SK-N-SH treated with all-trans-retinoic acid at 6 μM for 48 hours (cell line): ENCODE data around the gene CACNA1I.

Source experiments
- ATAC-seq: fragments of 200-7000 bp; cut with Tn5 transposase; 3 replicates; pipeline ENCODE4 v1.9.1; 2020; ENCODE audit warnings: mild to moderate bottlenecking, moderate library complexity
- ARNTL ChIP-seq: fragments of 450-650 bp; formaldehyde crosslinking; IDR thresholded peaks from 2 replicates; pipeline ENCODE4 v1.5.0; 2020; ENCODE audit warnings: low read depth, mild to moderate bottlenecking, moderate library complexity, borderline replicate concordance
- BACH2 ChIP-seq: fragments of 250-450 bp; sonication (Bioruptor Pico); IDR thresholded peaks from 2 replicates; pipeline ENCODE4 v1.9.0; 2021; ENCODE audit warnings: mild to moderate bottlenecking, borderline replicate concordance
- CSRNP3 ChIP-seq: fragments of 250-450 bp; sonication (Bioruptor Pico); IDR thresholded peaks from 2 replicates; pipeline ENCODE4 v1.5.1; 2021; ENCODE audit warnings: mild to moderate bottlenecking, moderate library complexity
- ESRRG ChIP-seq: fragments of 250-450 bp; sonication (Bioruptor Pico); IDR thresholded peaks from 2 replicates; pipeline ENCODE4 v1.6.1; 2021; ENCODE audit warnings: mild to moderate bottlenecking
- ISL1 ChIP-seq: fragments of 250-450 bp; sonication (Bioruptor Pico); IDR thresholded peaks from 2 replicates; pipeline ENCODE4 v2.1.2; 2022; ENCODE audit warnings: mild to moderate bottlenecking, moderate library complexity
- OSR1 ChIP-seq: fragments of 250-450 bp; sonication (Bioruptor Pico); IDR thresholded peaks from 2 replicates; pipeline ENCODE4 v1.8.0; 2022; ENCODE audit warnings: moderate library complexity, mild to moderate bottlenecking, inconsistent platforms
- PATZ1 ChIP-seq: fragments of 250-450 bp; sonication (Bioruptor Pico); IDR thresholded peaks from 2 replicates; pipeline ENCODE4 v1.8.0; 2020; ENCODE audit warnings: mild to moderate bottlenecking, moderate library complexity, borderline replicate concordance
- RARB ChIP-seq: fragments of 250-450 bp; sonication (Bioruptor Pico); IDR thresholded peaks from 2 replicates; pipeline ENCODE4 v1.8.0; 2021; ENCODE audit warnings: mild to moderate bottlenecking, moderate library complexity
- SNAI2 ChIP-seq: fragments of 250-450 bp; sonication (Bioruptor Pico); IDR thresholded peaks from 2 replicates; pipeline ENCODE4 v1.5.0; 2020; ENCODE audit warnings: mild to moderate bottlenecking, moderate library complexity
- TCF4 ChIP-seq: fragments of 250-450 bp; sonication (Bioruptor Pico); IDR thresholded peaks from 2 replicates; pipeline ENCODE4 v1.8.0; 2021; ENCODE audit warnings: mild to moderate bottlenecking, moderate library complexity, borderline replicate concordance
- TOX ChIP-seq: fragments of 250-450 bp; sonication (Bioruptor Pico); IDR thresholded peaks from 2 replicates; pipeline ENCODE4 v1.8.0; 2021; ENCODE audit warnings: mild to moderate bottlenecking, moderate library complexity, borderline replicate concordance
- ZC3H10 ChIP-seq: fragments of 250-450 bp; sonication (Bioruptor Pico); IDR thresholded peaks from 2 replicates; pipeline ENCODE4 v1.5.1; 2021; ENCODE audit warnings: mild to moderate bottlenecking, moderate library complexity
- ZFP3 ChIP-seq: fragments of 250-450 bp; sonication (Bioruptor Pico); IDR thresholded peaks from 2 replicates; pipeline ENCODE4 v1.5.0; 2020; ENCODE audit warnings: mild to moderate bottlenecking, moderate library complexity
- ZFP30 ChIP-seq: fragments of 450-650 bp; formaldehyde crosslinking; IDR thresholded peaks from 2 replicates; pipeline ENCODE4 v1.5.0; 2022; ENCODE audit warnings: mild to moderate bottlenecking, moderate library complexity
- ZNF565 ChIP-seq: fragments of 450-650 bp; formaldehyde crosslinking; conservative IDR thresholded peaks from 2 replicates; pipeline ENCODE4 v1.5.0; 2020; ENCODE audit warnings: low read depth, mild to moderate bottlenecking, moderate library complexity
- ZNF70 ChIP-seq: fragments of 450-650 bp; formaldehyde crosslinking; IDR thresholded peaks from 2 replicates; pipeline ENCODE4 v1.5.0; 2020; ENCODE audit warnings: mild to moderate bottlenecking, moderate library complexity
- ZNF8 ChIP-seq: fragments of 450-650 bp; formaldehyde crosslinking; IDR thresholded peaks from 2 replicates; pipeline ENCODE4 v1.5.0; 2020; ENCODE audit warnings: mild to moderate bottlenecking, moderate library complexity
- TF ChIP-seq, protein P1 (sequence below): fragments of 250-450 bp; sonication (Bioruptor Pico); IDR thresholded peaks from 2 replicates; pipeline ENCODE4 v1.8.0; 2021; ENCODE audit warnings: low read depth, mild to moderate bottlenecking, moderate library complexity, borderline replicate concordance
- TF ChIP-seq, protein P2 (sequence below): fragments of 250-450 bp; sonication (Bioruptor Pico); IDR thresholded peaks from 2 replicates; pipeline ENCODE4 v1.5.1; 2020; ENCODE audit warnings: low read depth, mild to moderate bottlenecking, moderate library complexity
- TF ChIP-seq, protein P3 (sequence below): fragments of 250-450 bp; sonication (Bioruptor Pico); IDR thresholded peaks from 2 replicates; pipeline ENCODE4 v1.5.0; 2020; ENCODE audit warnings: mild to moderate bottlenecking, moderate library complexity

CACNA1I gene

DNA sequence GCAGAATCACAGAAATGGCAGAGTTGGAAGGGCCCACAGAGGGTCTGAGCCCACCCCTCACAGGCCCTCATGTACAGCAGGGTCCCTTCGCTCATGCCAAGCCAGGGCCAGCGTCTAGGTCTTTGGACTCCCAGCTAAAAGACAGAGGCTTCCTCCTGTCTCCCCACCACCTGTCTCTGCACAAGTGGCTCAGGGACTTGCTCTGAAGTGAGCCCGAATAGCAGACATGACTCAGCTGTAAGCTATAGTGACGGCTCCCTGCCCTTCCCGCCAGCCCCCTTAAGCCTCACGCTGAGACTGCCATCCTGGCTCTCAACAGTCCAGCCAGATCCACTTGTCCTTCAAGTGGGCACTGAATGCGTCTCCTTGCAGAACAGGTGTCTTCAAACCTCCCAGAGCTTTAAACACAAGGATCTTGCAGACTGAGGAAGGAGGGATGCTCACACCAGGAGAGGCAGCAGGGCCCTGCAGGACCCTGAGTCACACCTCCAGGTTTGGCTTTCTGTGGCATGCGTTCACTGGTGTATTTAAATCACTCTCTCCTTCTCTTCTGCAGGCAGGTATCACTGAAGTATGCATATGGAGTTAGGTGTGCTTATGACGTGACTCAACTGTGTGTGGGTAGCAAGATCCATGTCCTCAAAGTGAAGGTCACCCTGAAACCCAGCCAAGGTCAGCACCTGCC, 154.9 kb downstream of the CACNA1I start:
- TF ChIP-seq ESRRG (CRISPR knock-in tag) = no peak
- TF ChIP-seq ZNF70 (CRISPR knock-in tag) = no peak
- no peak for TF ChIP-seq PATZ1 (CRISPR knock-in tag)
- no peak for TF ChIP-seq ZNF8 (CRISPR knock-in tag)
- no peak for TF ChIP-seq RARB (CRISPR knock-in tag)
- no peak for TF ChIP-seq ZNF565 (CRISPR knock-in tag)
- no peak for TF ChIP-seq OSR1 (CRISPR knock-in tag)
- no peak for TF ChIP-seq SNAI2
- TF ChIP-seq ZFP3 (CRISPR knock-in tag) = no peak
- TF ChIP-seq, all 23 proteins: peak for 0
- no peak for ATAC-seq

DNA sequence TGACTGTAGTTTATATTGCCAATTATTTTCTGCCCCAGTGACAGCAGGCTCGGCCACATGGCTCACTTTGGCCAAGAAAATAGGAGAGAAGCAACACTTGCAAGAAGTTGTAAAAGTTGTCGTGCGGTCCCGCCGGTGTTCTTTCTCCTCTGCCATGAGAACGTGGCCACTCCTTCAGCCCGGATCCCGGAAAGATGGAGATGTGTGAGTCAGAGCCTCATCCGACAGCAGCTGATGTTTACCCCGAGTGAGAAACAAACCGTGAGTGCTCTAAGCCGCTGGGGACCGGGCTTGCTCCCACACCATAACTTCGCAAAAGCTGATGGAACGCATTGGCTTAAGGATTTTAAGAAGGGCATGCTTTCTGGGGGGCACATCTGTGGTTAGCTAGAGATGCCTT, 157.0 kb downstream of the CACNA1I start:
- TF ChIP-seq, protein P1, sequence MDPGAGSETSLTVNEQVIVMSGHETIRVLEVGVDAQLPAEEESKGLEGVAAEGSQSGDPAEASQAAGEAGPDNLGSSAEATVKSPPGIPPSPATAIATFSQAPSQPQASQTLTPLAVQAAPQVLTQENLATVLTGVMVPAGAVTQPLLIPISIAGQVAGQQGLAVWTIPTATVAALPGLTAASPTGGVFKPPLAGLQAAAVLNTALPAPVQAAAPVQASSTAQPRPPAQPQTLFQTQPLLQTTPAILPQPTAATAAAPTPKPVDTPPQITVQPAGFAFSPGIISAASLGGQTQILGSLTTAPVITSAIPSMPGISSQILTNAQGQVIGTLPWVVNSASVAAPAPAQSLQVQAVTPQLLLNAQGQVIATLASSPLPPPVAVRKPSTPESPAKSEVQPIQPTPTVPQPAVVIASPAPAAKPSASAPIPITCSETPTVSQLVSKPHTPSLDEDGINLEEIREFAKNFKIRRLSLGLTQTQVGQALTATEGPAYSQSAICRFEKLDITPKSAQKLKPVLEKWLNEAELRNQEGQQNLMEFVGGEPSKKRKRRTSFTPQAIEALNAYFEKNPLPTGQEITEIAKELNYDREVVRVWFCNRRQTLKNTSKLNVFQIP (CRISPR knock-in tag) = no peak
- TF ChIP-seq, protein P2, sequence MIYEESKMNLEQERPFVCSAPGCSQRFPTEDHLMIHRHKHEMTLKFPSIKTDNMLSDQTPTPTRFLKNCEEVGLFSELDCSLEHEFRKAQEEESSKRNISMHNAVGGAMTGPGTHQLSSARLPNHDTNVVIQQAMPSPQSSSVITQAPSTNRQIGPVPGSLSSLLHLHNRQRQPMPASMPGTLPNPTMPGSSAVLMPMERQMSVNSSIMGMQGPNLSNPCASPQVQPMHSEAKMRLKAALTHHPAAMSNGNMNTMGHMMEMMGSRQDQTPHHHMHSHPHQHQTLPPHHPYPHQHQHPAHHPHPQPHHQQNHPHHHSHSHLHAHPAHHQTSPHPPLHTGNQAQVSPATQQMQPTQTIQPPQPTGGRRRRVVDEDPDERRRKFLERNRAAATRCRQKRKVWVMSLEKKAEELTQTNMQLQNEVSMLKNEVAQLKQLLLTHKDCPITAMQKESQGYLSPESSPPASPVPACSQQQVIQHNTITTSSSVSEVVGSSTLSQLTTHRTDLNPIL (CRISPR knock-in tag) = no peak
- no peak for TF ChIP-seq ARNTL (CRISPR knock-in tag)
- TF ChIP-seq ZC3H10 = no peak
- no peak for TF ChIP-seq RARB (CRISPR knock-in tag)
- no peak for TF ChIP-seq CSRNP3 (CRISPR knock-in tag)
- TF ChIP-seq TCF4 (CRISPR knock-in tag) = no peak
- TF ChIP-seq ZNF8 (CRISPR knock-in tag) = no peak
- TF ChIP-seq TOX (CRISPR knock-in tag) = no peak
- no peak for TF ChIP-seq ZNF565 (CRISPR knock-in tag)
- no peak for TF ChIP-seq ZFP30
- no peak for TF ChIP-seq ISL1
- no peak for TF ChIP-seq OSR1 (CRISPR knock-in tag)
- no peak for TF ChIP-seq ZNF70 (CRISPR knock-in tag)
- TF ChIP-seq, protein P3, sequence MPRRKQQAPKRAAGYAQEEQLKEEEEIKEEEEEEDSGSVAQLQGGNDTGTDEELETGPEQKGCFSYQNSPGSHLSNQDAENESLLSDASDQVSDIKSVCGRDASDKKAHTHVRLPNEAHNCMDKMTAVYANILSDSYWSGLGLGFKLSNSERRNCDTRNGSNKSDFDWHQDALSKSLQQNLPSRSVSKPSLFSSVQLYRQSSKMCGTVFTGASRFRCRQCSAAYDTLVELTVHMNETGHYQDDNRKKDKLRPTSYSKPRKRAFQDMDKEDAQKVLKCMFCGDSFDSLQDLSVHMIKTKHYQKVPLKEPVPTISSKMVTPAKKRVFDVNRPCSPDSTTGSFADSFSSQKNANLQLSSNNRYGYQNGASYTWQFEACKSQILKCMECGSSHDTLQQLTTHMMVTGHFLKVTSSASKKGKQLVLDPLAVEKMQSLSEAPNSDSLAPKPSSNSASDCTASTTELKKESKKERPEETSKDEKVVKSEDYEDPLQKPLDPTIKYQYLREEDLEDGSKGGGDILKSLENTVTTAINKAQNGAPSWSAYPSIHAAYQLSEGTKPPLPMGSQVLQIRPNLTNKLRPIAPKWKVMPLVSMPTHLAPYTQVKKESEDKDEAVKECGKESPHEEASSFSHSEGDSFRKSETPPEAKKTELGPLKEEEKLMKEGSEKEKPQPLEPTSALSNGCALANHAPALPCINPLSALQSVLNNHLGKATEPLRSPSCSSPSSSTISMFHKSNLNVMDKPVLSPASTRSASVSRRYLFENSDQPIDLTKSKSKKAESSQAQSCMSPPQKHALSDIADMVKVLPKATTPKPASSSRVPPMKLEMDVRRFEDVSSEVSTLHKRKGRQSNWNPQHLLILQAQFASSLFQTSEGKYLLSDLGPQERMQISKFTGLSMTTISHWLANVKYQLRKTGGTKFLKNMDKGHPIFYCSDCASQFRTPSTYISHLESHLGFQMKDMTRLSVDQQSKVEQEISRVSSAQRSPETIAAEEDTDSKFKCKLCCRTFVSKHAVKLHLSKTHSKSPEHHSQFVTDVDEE = no peak

GRCh38 chr22:39728236-39728860, 157.8 kb downstream of the CACNA1I start:
- TF ChIP-seq ESRRG (CRISPR knock-in tag) (no peak), TOX (CRISPR knock-in tag) (no peak), ZNF8 (CRISPR knock-in tag) (no peak), ZFP30 (no peak), ISL1 (no peak), RARB (CRISPR knock-in tag) (no peak), SNAI2 (no peak), BACH2 (CRISPR knock-in tag) (no peak), TCF4 (CRISPR knock-in tag) (no peak), PATZ1 (CRISPR knock-in tag) (no peak)
- TF ChIP-seq, protein P1 (CRISPR knock-in tag) = no peak
- TF ChIP-seq, all 23 proteins: peak for 0
- no peak for ATAC-seq

More for the DNA sequence above, 157.0 kb downstream of the CACNA1I start:
- no peak for ATAC-seq
